Stimulated activated CD8-positive, alpha-beta memory T cell treated with anti-CD3 and anti-CD28 coated beads, Interleukin-7, amount 100 ng/mL, for 24 hours (primary cell): ENCODE measurements around the gene PITPNM1.
"Not testable (repeated sequence)": the region's sequence is repeated elsewhere in the genome, so short reads cannot be mapped to it uniquely, and the experiment has no call there.

Source experiments
- DNase-seq: peaks from one replicate; pipeline ENCODE4 v3.0.0-alpha.2; 2020; ENCODE audit warnings: low read depth

The PITPNM1 gene

GRCh38 chr11:67523556-67524479, 18.7 kb upstream of the PITPNM1 start:
- no peak for DNase-seq

GRCh38 chr11:67522844-67523555, 17.8 kb upstream of the PITPNM1 start, which contains the start of gene CABP2:
TSS of gene CABP2 (minus strand) at chr11:67523446. CDS start at chr11:67523326, 120 bp downstream.
- no peak for DNase-seq

GRCh38 chr11:67522338-67522737, 17.2 kb upstream of the PITPNM1 start:
- DNase-seq = no peak

GRCh38 chr11:67521924-67522323, 16.8 kb upstream of the PITPNM1 start:
- no peak for DNase-seq

- no peak for DNase-seq
These were observed 16.0 kb upstream of the PITPNM1 start for GRCh38 chr11:67520856-67521824.

GRCh38 chr11:67519726-67520125, 14.6 kb upstream of the PITPNM1 start:
- no peak for DNase-seq

GRCh38 chr11:67517784-67518552, 12.8 kb upstream of the PITPNM1 start:
- DNase-seq = no peak

- no peak for DNase-seq
These were observed 11.6 kb upstream of the PITPNM1 start for GRCh38 chr11:67516806-67517205.

- DNase-seq = no peak
These were observed 9.0 kb upstream of the PITPNM1 start for GRCh38 chr11:67514116-67514515.

- not testable (repeated sequence) for DNase-seq
These were observed 6.4 kb upstream of the PITPNM1 start for GRCh38 chr11:67511558-67511957.

- DNase-seq = no peak
These were observed 4.8 kb upstream of the PITPNM1 start for GRCh38 chr11:67510023-67510345.

GRCh38 chr11:67508486-67509121, 3.4 kb upstream of the PITPNM1 start:
- peak; percentile 99 for DNase-seq

GRCh38 chr11:67507864-67508485, 2.8 kb upstream of the PITPNM1 start, which contains the start of gene CDK2AP2:
TSS of gene CDK2AP2 (minus strand) at chr11:67508162. CDS start at chr11:67508082, 80 bp downstream.
- peak; percentile 96 for DNase-seq

GRCh38 chr11:67507242-67507863, 2.2 kb upstream of the PITPNM1 start:
- DNase-seq = no peak

GRCh38 chr11:67506426-67507051, 1.4 kb upstream of the PITPNM1 start:
- no peak for DNase-seq

GRCh38 chr11:67505605-67506396, 638 bp upstream of the PITPNM1 start:
- DNase-seq = peak; percentile 77

GRCh38 chr11:67504005-67504949, 886 bp downstream of the PITPNM1 start:
- no peak for DNase-seq
